HK-2 (cell line): ENCODE data around the gene ZNF541.
"Not testable (repeated sequence)": the region's sequence is repeated elsewhere in the genome, so short reads cannot be mapped to it uniquely, and the experiment has no call there.

Experiments used
- DNase-seq: peaks from one replicate; pipeline ENCODE4 v3.0.0-alpha.2; 2018; ENCODE audit not compliant: unreplicated experiment

ZNF541 gene

GRCh38 chr19:47600246-47601179, 27.6 kb upstream of the ZNF541 start:
- peak; percentile 99 for DNase-seq

DNA sequence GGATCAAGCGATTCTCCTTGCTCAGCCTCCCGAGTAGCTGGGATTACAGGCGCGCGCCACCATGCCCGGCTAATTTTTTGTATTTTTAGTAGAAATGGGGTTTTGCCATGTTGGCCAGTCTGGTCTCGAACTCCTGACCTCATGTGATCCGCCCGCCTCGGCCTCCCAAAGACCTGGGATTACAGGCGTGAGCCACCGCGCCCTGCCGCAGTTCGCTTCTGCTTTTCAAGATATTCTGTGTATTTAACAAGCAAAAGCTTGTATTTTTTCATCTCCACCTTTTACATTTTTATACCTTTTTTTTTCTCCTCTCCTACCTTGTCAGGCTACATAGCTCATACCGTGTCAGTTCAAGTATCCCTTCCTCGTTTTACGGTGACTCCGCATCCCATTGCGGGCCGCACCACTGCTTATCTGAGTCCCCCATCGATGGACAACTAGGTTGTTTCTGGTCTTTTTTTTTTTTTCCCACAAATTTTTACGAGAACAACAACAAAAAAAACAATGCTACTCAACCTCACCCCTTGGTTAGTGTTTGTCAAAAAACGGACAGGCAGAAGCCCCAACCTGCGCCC, 26.8 kb upstream of the ZNF541 start:
- DNase-seq: not testable (repeated sequence)

- DNase-seq: peak; percentile 66
Observed at GRCh38 chr19:47598407-47599349, 25.7 kb upstream of the ZNF541 start.

- DNase-seq: no peak
Observed at GRCh38 chr19:47595944-47596343, 23.0 kb upstream of the ZNF541 start.

GRCh38 chr19:47593860-47594259, 20.9 kb upstream of the ZNF541 start:
- DNase-seq: no peak

- DNase-seq: no peak
Observed at GRCh38 chr19:47589824-47590223, 16.9 kb upstream of the ZNF541 start.

DNA sequence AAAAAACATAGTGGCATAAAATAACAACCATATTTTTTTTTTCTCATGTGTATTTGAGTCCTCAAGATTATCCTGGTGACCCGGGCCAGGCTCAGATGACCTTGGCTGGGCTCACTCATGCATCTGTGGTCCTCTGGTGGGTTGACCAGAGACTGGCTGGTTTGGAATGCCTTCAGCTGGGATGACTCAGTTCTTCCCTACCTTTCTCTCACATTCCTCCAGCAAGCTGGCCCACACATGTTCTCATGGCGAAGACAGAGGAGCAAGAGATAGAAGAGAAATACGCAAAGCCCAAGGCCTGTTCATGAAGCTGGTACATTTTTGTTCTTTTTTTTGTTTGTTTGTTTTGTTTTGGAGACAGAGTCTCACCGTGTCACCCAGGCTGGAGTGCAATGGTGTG, 14.3 kb upstream of the ZNF541 start:
- DNase-seq: no peak

- DNase-seq: not testable (repeated sequence)
Observed at GRCh38 chr19:47583161-47583560, 10.2 kb upstream of the ZNF541 start.

DNA sequence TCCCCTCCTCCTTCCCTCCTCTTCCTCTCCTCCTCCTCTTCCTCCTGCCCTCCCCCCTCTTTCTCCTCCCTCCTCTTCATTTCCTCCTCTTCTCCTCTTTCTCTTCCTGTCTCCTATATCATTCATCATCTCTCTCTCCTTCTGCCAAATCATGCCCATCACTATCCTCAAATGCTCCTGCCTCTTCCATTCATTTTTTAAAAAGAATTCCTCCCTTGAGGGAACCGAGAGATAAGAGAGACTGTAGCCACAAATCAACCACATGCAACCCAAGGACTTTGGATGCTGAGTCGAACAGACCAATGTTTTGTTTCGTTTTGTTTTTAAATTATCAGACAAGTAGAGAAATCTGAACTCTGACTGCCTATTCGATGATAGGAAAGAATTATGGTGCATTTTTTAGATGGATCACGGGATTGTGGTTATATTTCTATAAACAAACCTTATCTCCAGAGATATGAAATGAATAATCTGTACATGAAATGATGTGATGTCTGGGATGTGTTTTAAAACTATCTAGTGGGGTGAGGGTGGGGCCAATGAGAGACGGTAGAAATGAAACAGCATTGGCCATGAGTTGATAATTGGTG, 9.5 kb upstream of the ZNF541 start:
- DNase-seq: no peak

DNA sequence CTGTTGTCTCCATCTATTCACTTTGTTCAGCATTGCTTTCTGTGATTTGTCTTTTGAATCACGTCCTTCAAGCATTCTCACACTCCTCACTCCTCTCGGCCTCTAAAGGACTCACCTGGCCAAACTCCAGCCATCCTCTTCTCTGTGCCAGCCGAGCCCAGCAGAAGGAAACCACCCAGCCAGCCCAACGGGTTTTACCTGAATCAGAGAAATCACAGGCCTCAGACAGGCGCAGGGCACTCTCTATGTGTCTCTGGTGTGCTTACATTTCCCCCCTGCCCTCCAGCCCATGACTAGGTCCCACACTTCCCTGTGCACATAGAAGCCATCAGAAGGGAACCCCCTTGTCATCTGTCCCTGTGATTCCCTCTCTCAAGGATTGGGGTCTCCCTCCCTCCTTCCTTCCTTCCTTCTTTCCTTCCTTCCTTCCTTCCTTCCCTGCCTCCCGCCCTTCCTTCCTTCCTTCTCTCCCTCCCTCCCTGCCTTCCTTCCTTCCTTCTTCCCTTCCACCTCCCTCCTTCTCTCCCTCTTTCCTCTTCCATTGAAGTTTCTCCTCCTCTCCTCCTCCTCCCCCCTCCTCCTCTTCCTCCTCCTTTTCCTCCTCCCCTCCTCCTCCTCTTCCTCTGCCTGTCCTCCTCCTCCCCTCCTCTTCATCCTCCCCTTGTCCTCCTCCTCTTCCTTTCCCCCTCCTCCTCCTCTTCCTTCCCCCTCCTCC, 8.8 kb upstream of the ZNF541 start:
- no peak for DNase-seq

GRCh38 chr19:47580397-47580796, 7.4 kb upstream of the ZNF541 start:
- no peak for DNase-seq

- no peak for DNase-seq
Observed at GRCh38 chr19:47572635-47573034, 313 bp downstream of the ZNF541 start.

DNA sequence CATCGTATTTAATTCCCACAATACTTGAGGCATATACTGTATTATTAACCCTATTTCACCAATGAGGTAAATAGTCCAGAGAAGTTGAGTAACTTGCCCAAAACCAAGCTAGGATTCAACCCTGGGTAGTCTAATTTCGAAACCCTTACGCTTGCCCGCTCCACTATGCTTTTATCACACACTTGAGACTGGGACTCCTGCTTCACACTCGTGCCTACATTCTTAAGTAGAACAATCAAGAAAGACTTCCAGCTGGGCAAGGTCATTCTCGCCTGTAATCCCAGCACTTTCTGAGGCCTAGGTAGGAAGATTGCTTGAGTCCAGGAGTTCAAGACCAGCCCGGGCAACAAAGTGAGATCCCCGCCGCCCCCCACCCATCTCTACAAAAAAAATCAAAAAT, 3.6 kb downstream of the ZNF541 start:
- DNase-seq: no peak

DNA sequence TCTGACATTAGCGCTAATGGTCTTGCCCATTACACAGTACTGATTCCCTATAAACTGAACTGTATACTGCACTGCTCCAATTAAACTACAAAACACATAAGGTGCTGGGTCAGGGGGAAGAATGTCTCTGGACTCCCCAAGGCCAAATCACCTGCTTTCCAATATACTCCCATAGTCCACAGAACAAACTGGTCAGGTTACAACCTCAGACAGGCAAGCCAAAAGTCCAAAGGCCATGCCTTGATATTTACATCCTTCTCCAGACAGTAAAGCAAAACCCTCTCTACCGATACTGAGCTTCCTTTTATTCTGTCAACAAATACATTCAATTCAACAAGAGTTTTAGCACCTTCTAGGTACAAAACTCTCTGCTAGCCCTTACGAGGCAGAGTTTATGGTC, 8.9 kb downstream of the ZNF541 start:
- no peak for DNase-seq

DNA sequence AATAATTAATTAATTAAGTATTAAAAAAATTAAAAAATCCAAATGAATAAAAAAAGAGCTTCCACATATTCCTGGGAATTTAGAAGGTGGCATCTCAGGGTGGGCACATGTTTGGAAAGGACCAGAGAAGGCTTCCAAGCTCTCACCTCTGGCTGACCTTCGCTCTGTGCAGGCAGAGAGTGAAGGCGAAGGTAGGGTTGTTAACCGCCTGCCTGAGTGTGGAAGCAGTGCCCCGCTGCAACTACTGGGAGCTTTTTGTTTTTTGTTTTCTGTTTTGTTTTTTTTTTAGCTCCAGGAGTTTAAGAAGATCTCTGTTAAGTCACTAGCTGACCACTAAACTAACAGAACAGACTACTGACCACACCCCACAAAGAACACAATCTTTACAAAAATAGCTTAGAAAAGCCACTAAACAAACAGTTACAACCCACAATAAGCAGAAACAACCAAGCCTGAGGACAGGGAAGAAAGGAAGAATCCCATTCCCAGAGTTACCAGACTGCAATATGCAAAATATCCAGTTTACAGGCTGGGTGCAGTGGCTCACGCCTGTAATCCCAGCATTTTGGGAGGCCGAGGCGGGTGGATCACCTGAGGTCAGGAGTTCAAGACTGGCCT, 11.4 kb downstream of the ZNF541 start:
- no peak for DNase-seq

DNA sequence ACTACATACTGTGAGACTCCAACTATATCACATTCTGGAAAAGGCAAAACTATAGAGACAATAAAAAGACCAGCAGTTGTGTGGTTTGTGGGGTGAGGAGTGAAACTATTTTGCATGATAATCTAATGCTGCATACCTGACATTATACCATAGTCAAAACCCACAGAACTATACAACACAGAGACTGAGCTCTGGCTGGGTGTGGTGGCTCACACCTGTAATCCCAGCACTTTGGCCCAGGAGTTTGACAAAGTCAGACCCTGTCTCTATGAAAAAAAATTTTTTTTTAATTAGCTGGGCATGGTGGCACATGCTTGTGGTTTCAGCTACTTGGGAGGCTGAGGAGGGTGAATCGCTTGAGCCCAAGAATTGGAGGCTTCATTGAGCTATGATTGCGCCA, 11.9 kb downstream of the ZNF541 start:
- no peak for DNase-seq

DNA sequence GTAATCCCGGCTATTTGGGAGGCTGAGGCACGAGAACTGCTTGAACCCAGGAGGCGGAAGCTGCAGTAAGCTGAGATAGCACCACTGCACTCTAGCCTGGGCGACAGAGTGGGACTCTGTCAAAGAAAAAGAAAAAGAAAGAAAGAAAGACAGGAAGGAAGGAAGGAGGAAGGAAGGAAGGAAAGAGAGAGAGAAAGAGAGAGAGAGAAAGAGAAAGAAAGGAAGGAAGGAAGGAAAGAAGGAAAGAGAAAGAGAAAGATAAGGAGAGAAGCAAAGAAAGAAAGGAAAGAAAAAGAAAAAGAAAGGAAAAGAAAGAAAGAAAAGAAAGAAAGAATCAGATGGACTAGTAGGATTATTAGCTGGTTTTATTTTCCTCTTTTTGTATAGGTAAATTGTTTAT, 22.8 kb downstream of the ZNF541 start:
- no peak for DNase-seq

DNA sequence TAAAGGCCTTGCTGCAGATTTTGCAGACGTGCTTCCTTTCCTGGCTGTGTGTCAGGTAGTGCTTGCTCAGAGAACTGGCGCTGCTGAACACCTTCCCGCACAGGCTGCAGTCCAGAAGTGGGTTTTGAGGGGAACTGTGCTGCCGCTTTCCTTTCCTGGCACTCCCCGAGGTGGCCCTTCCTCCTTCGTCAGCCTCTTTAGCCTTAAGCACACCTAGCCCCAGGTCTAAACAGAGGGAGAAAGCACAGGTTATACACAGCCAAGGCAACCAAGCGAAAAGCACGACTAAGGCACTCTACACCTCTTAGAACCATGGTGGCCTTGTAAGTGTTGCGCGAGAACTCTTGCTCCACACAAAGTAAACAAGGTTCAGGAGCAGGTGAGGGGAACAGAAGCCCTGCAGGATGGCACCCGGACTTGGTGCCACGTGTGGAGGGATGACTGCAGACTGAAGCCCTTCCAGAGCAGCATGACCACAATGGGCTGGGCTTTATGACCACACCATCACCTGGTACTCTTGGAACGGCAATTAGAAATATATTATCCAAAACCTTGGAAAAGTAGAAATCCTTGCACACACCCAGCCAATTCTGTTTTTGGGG, 23.6 kb downstream of the ZNF541 start:
- DNase-seq: no peak

GRCh38 chr19:47547199-47547598, 25.7 kb downstream of the ZNF541 start:
- no peak for DNase-seq
